K562 (cell line): Measurements from ENCODE around the gene TCF12.

ENCODE experiments used
- ADNP ChIP-seq: fragments of 200-800 bp; sonication (Bioruptor generic); IDR thresholded peaks from 2 replicates; pipeline ENCODE4 v1.6.1; 2016; ENCODE audit warnings: missing genetic modification characterization, missing compliant biosample characterization
- CTCF ChIP-seq, 3 experiments: IDR thresholded peaks in 2 of 3; conservative IDR thresholded peaks in 1 of 3; 2 replicates each; pipeline ENCODE4 v1.5.1; 2011 to 2012; ENCODE audit warnings: low read length in 3 of 3, mild to moderate bottlenecking in 3 of 3, control low read depth in 2 of 3, improper control_type of control experiment in 1 of 3, inconsistent platforms in 1 of 3, low read depth in 1 of 3, mixed read lengths in 1 of 3, moderate library complexity in 1 of 3; ENCODE audit not compliant: insufficient read depth in 2 of 3
- E2F5 ChIP-seq: sonication (generic); formaldehyde crosslinking; IDR thresholded peaks from 2 replicates; pipeline ENCODE4 v1.8.0; 2022; ENCODE audit warnings: mild to moderate bottlenecking, missing genetic modification reagents
- JUN ChIP-seq, 2 experiments: sonication (generic) in 1 of 2; formaldehyde crosslinking in 1 of 2; IDR thresholded peaks; 2 replicates each; pipeline versions ENCODE4 v1.6.1 to v1.8.0; 2012 to 2022; ENCODE audit warnings: borderline replicate concordance in 2 of 2, mild to moderate bottlenecking in 2 of 2, improper control_type of control experiment in 1 of 2, low read depth in 1 of 2, low read length in 1 of 2, missing genetic modification reagents in 1 of 2
- PATZ1 ChIP-seq: fragments of 250-450 bp; sonication (Bioruptor Pico); IDR thresholded peaks from 2 replicates; pipeline ENCODE4 v1.5.0; 2020; ENCODE audit warnings: mild to moderate bottlenecking, borderline replicate concordance
- POLR2A ChIP-seq: fragments of 450-650 bp; conservative IDR thresholded peaks from 2 replicates; pipeline ENCODE4 v1.6.1; 2016
- RFX5 ChIP-seq: IDR thresholded peaks from 2 replicates; pipeline ENCODE4 v1.6.1; 2011; ENCODE audit warnings: low read depth, mild to moderate bottlenecking, improper control_type of control experiment, low read length
- ZC3H8 ChIP-seq: fragments of 450-650 bp; IDR thresholded peaks from 2 replicates; pipeline ENCODE4 v1.6.1; 2017

GRCh38 chr15:57061696-57062095 lies 143.3 kb downstream of the TCF12 start:
- no peak for TF ChIP-seq ZC3H8
- no peak for TF ChIP-seq POLR2A
- no peak for TF ChIP-seq E2F5 (CRISPR knock-in tag)
- no peak for TF ChIP-seq CTCF (IDR thresholded peaks at IDR 0.05 in 2 of 3, conservative IDR thresholded peaks at IDR 0.05 in 1 of 3; ENCODE audit: insufficient read depth in 2 of 3, low read depth in 1 of 3, low read length in 3 of 3)
- TF ChIP-seq PATZ1 (CRISPR knock-in tag) = no peak
- TF ChIP-seq ADNP (tag) = no peak
- TF ChIP-seq JUN (IDR thresholded peaks at IDR 0.05; ENCODE audit: borderline replicate concordance, low read depth, low read length) = no peak
- TF ChIP-seq JUN (CRISPR knock-in tag; IDR thresholded peaks at IDR 0.05; ENCODE audit: borderline replicate concordance) = no peak
- no peak for TF ChIP-seq RFX5
